PFSK-1 (cell line): ENCODE results near the gene CDC42BPB.

ENCODE experiments used
- FOXP2 ChIP-seq: optimal IDR thresholded peaks from 2 replicates; pipeline ENCODE3; 2011; ENCODE audit warnings: borderline replicate concordance, control low read depth, inconsistent platforms; ENCODE audit not compliant: insufficient read depth; ENCODE audit errors: extremely low read length, extremely low read depth
- POLR2AphosphoS5 ChIP-seq: IDR thresholded peaks from 2 replicates; pipeline ENCODE4 v1.6.1; 2012; ENCODE audit warnings: low read depth, mild to moderate bottlenecking, control low read depth, low read length, moderate library complexity
- REST ChIP-seq, 2 experiments: IDR thresholded peaks; 2 replicates each; pipeline versions ENCODE4 v1.6.1 to v1.8.0; 2011 to 2012; ENCODE audit warnings: low read depth in 2 of 2, low read length in 2 of 2, control low read depth in 1 of 2, inconsistent platforms in 1 of 2, mild to moderate bottlenecking in 1 of 2, moderate library complexity in 1 of 2; ENCODE audit not compliant: insufficient read depth in 1 of 2
- SIN3A ChIP-seq: IDR thresholded peaks from 2 replicates; pipeline ENCODE4 v1.6.1; 2012; ENCODE audit warnings: mild to moderate bottlenecking, low read length, moderate library complexity, borderline replicate concordance; ENCODE audit not compliant: insufficient read depth
- TAF1 ChIP-seq: IDR thresholded peaks from 2 replicates; pipeline ENCODE4 v1.6.1; 2012; ENCODE audit warnings: low read length, control low read depth, borderline replicate concordance; ENCODE audit not compliant: insufficient read depth

The CDC42BPB gene

GRCh38 chr14:102968306-102968705, 89.0 kb downstream of the CDC42BPB start:
- no peak for TF ChIP-seq POLR2AphosphoS5
- TF ChIP-seq SIN3A, result no peak
- TF ChIP-seq TAF1, result no peak
- no peak for TF ChIP-seq FOXP2
- TF ChIP-seq REST (IDR thresholded peaks at IDR 0.05; ENCODE audit: insufficient read depth in 1 of 2, low read depth in 2 of 2, low read length in 2 of 2), result no peak

- TF ChIP-seq FOXP2 (no peak), TAF1 (no peak)
Observed at GRCh38 chr14:102967506-102967795, 89.9 kb downstream of the CDC42BPB start.

- TF ChIP-seq POLR2AphosphoS5, result no peak
- no peak for TF ChIP-seq SIN3A
- no peak for TF ChIP-seq REST (IDR thresholded peaks at IDR 0.05; ENCODE audit: insufficient read depth in 1 of 2, low read depth in 2 of 2, low read length in 2 of 2)
- no peak for TF ChIP-seq FOXP2
- TF ChIP-seq TAF1, result no peak
Observed at GRCh38 chr14:102966681-102967505, 90.5 kb downstream of the CDC42BPB start.

GRCh38 chr14:102965971-102966655, 91.2 kb downstream of the CDC42BPB start:
- TF ChIP-seq POLR2AphosphoS5 (no peak), SIN3A (no peak), TAF1 (no peak), REST (IDR thresholded peaks at IDR 0.05; ENCODE audit: insufficient read depth in 1 of 2, low read depth in 2 of 2, low read length in 2 of 2) (no peak), FOXP2 (no peak)

GRCh38 chr14:102965282-102965681, 92.1 kb downstream of the CDC42BPB start:
- TF ChIP-seq REST (IDR thresholded peaks at IDR 0.05; ENCODE audit: insufficient read depth in 1 of 2, low read depth in 2 of 2, low read length in 2 of 2) (no peak), TAF1 (no peak), POLR2AphosphoS5 (no peak), SIN3A (no peak), FOXP2 (no peak)
